GM20000 (cell line): ENCODE measurements around the gene MAFF.

ENCODE experiments used
- DNase-seq: peaks from one replicate; pipeline ENCODE4 v3.0.0; 2012; ENCODE audit warnings: low spot score
- CTCF ChIP-seq: IDR thresholded peaks from 2 replicates; pipeline ENCODE4 v1.5.1; 2012; ENCODE audit warnings: mild to moderate bottlenecking, control low read depth; ENCODE audit errors: extremely low read depth, missing control alignments

MAFF gene

DNA sequence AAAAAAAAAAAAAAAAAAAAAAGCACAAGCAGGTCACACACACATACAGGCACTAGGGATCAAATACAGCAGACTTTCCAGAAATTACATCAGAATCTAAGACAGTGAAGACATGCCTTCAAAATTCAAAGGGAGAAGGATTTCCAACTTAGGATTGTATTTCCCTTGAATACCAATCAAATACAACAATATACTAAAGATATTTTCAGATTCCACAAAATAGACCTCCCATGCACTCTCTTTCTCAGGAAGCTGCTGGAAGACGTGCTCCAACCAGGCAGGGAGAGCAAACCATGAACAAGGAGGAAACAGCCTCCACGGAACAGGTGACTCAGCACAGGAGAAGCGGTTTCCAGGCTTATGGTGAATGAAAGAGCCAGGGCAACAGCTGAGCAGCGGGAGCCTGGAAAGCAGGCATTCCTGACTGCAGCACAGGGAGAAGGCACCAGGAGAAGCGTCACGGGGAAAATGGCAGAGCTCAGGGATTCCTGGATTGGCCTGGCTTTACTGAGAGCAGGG, 39.0 kb downstream of the MAFF start:
- DNase-seq = no peak

DNA sequence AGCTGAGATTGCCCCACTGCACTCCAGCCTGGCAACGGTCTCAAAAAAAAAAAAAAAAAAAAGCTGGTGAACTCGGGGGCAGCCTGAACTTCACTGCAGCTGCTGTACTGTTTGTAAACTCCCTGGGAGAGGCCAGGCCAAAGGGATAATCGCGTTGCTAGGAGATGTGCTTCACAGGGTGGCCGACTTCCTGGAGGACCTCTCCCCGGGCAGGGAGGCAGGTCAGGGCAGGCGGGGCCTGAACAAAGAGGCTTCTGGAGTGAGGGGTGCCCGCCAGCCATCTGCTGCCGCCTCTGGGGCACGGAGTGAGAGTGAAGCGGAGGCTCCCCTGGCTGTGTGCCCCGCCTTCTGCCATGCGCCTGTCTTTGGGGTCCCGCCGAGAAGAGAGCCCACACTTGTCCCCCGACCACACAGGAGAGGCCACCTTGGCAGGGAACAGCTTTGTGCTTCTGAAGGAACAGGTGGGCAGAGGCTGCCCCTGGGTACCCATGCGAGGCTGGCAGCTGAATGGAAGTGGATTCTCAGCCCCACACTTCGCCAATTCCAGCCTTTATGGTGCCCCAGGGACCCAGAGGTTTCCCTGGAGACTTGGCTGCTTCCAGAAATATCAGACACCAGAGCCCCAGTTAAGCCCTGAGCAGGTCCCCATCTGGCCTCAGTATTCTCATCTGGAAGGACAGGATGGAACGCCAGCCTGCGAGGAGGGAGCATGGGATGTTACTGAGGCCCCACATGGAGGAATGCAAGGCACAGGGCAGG, 41.4 kb downstream of the MAFF start:
- TF ChIP-seq CTCF = no peak
- no peak for DNase-seq

More for the DNA sequence above, 39.0 kb downstream of the MAFF start:
- no peak for TF ChIP-seq CTCF

GRCh38 chr22:38244106-38244505, 42.3 kb downstream of the MAFF start:
- TF ChIP-seq CTCF = no peak
- no peak for DNase-seq

GRCh38 chr22:38246046-38246658, 44.4 kb downstream of the MAFF start:
- TF ChIP-seq CTCF = no peak
- DNase-seq = no peak

DNA sequence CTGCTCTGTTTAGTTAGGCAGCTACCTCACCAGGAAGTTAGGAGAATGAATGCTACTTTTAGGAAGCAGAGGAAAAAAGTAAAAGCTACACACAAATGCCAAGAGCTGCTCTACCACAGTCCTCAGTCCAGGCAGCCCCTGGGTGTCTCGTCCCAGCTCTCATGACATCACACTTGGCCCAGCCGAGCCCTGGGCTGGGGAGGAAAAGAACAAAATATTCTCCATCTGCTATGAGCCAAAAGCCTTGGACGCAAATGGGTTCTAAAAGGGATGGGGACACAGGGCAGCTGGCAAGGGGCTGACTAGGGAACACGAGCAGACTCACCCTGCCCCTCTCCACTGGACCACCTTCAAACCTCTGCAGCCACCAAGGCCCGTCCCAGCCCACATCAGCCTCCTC, 44.9 kb downstream of the MAFF start:
- TF ChIP-seq CTCF = no peak
- DNase-seq = no peak

- TF ChIP-seq CTCF = no peak
- DNase-seq = no peak
These were observed 45.9 kb downstream of the MAFF start for GRCh38 chr22:38247713-38248112.

DNA sequence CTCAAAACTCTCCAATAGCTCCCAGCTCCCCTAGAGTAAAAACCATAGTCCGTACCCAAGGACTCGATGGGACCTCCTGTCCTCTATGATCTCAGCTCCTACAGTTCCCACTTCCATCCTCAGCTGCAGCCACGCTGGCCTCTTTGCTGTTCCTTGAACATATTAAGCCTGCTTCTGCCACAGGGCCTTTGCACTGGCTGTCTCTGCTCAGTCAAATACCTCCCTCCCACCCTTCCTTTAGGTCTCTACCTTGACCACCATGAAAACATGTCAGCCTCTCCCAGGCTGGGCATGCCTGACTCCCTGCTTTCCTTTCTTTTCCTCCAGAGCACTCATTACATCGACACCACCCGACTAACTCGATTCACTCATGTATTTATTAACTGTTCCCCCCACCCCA, 46.5 kb downstream of the MAFF start:
- DNase-seq = no peak
- TF ChIP-seq CTCF = no peak
